Measurements from ENCODE around the gene SRXN1. TPM values are rescaled to one million over a fixed set of nuclear protein-coding genes. Genes with fewer than 3 reads are reported as not detected.

The SRXN1 gene
- total RNA-seq, 2 experiments from 2014 or later, result 6.7 to 6.8 TPM

GRCh38 chr20:635893-636338 is 17.1 kb downstream of the SRXN1 start:
- Mint-ChIP-seq H3K27ac (no peak overlapping the region), H3K4me3 (no peak overlapping the region), H3K27me3 (ENCODE audit: low read depth) (no peaks in the 10 kb centered on the region), H3K4me1 (ENCODE audit: low read depth) (no peaks in the 10 kb centered on the region), H3K9me3 (no peaks in the 10 kb centered on the region), H3K36me3 (ENCODE audit: low read depth) (no peaks in the 10 kb centered on the region)
- DNase-seq, result no peak
- CTCF ChIA-PET, result interaction anchor here (0.6 kb wide), 1 partner anchor 128 kb away, joined by 3 read pairs; no protein-coding TSS in a partner anchor
- intact Hi-C loops (cut with micrococcal nuclease), result no loop called here

DNA sequence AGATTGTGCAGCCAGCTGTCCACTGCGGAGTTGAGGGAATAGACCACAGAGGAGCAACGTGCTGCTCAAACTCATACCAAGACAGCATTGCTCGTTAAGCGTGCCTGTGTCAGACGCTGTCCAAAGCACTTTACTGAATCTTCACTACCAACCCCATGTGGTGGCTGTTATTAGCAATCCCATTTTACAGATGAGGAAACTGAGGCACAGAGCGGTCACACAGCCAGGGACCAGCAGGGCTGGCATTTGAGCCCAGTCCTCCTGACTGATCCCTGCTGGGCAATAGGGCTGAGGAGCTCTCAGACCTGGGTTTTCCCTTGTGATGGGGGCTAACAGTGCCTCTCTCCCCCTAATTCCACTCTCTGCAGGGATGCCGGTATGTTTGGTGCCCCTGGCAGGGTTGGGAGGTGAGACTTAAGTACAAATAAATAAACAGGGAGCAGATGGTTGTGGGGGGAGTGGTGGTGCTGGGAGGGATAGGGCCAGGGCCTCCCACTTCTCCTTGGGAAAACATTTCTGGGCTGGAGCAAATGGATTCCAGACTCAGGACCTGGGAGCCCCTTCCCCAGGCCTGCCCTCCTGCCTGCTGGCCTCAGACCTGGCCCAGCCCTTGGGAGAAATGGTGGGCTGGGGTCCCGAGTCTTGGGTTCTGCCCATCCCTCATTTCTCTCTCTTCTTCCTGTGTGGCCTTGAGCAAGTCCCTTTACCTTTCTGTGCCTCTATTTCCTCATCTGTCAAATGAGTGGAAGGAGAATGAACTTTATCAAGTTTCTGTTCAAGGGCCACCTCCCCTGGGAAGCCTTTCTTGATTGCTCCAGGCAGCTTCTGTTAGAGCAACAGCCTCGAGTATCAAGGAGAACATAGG is 17.7 kb downstream of the SRXN1 start:
- CTCF ChIA-PET, result interaction anchor here (1.0 kb wide), 1 partner anchor 11 kb away, joined by 3 read pairs; no protein-coding TSS in a partner anchor
- Mint-ChIP-seq H3K27ac (no peak overlapping the region), H3K4me1 (ENCODE audit: low read depth) (no peaks in the 10 kb centered on the region), H3K9me3 (no peaks in the 10 kb centered on the region), H3K36me3 (ENCODE audit: low read depth) (no peaks in the 10 kb centered on the region), H3K27me3 (ENCODE audit: low read depth) (no peaks in the 10 kb centered on the region), H3K4me3 (no peak overlapping the region)
- intact Hi-C loops (cut with micrococcal nuclease), result no loop called here
- no peak for DNase-seq

DNA sequence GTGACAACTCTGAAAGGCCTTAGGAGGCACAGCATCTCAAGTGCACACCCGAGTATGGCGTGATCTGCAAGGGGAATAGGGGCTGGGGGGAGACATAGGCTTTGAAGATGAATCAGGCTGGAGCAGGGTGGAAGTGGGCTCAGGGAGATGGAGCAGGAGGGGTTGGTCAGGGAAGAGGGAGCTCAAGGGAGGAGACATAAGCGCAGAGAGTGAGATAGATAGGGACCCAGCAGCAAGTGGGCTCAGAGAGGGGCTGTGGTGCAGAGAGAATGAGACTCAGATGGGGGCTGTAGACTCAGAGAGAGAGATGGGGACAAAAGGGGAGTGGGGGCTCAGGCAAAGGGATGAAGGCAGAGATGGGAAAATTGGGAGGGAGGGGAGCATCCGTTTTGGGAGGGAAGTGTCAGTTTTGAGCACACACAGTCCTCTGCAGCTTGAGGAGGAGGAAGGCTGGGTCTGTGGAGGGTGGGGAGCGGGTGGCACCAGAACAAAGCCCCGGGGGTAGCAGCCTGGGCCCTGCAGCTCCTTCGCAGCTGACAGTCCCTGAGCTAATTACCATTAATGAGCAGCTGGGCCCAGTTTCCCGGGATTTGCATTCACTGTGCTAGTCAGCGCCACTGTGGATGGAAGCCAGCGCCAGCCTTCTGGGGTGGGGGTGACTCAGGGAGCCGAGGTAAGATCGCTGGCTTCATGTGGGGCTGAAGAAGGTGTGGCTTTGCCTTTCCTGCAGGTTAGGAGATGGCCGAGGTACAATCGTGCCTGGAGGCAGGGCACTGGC is 18.7 kb downstream of the SRXN1 start:
- DNase-seq, result no peak
- Mint-ChIP-seq H3K36me3 (ENCODE audit: low read depth) (no peaks in the 10 kb centered on the region), H3K27ac (no peak overlapping the region), H3K4me3 (no peak overlapping the region), H3K4me1 (ENCODE audit: low read depth) (no peaks in the 10 kb centered on the region), H3K27me3 (ENCODE audit: low read depth) (peaks cover 2% of the 10 kb centered on the region), H3K9me3 (no peaks in the 10 kb centered on the region)
- intact Hi-C loops (cut with micrococcal nuclease), result no loop called here
- CTCF ChIA-PET, result interaction anchor here (1.0 kb wide), 1 partner anchor 12 kb away, joined by 3 read pairs; no protein-coding TSS in a partner anchor

DNA sequence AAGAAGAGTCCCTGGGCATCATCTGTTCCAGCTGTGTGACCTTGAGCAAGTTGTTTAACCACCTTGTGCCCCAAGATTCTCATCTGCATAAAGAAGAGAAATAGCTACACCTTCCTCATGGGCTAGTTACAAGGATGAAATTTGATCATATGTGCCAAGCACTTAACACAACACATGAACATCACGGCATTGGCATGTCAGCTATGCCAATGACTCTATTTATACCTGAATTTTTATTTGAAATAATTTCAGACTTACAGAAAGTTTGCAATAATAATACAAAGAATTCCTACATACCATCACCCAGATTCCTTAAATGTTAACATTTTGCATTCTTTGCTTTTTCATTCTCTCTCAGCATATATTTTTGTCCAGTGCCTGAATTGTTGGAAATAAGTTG is 21.9 kb downstream of the SRXN1 start:
- DNase-seq, result no peak
- Mint-ChIP-seq H3K9me3 (no peaks in the 10 kb centered on the region), H3K4me1 (ENCODE audit: low read depth) (no peaks in the 10 kb centered on the region), H3K27me3 (ENCODE audit: low read depth) (peaks cover 2% of the 10 kb centered on the region), H3K36me3 (ENCODE audit: low read depth) (no peaks in the 10 kb centered on the region), H3K4me3 (no peak overlapping the region), H3K27ac (no peak overlapping the region)
- intact Hi-C loops (cut with micrococcal nuclease), result no loop called here
- CTCF ChIA-PET, result interaction anchor here (3.5 kb wide), 1 partner anchor 15 kb away, joined by 21 read pairs; no protein-coding TSS in a partner anchor

- Mint-ChIP-seq H3K4me1 (ENCODE audit: low read depth) (no peaks in the 10 kb centered on the region), H3K27ac (no peak overlapping the region), H3K27me3 (ENCODE audit: low read depth) (peaks cover 13% of the 10 kb centered on the region), H3K36me3 (ENCODE audit: low read depth) (no peaks in the 10 kb centered on the region), H3K9me3 (no peaks in the 10 kb centered on the region), H3K4me3 (no peak overlapping the region)
- DNase-seq, result no peak
- intact Hi-C loops (cut with micrococcal nuclease), result no loop called here
- CTCF ChIA-PET, result interaction anchor here (1.6 kb wide), 1 partner anchor 19 kb away, joined by 3 read pairs; no protein-coding TSS in a partner anchor
Measured at GRCh38 chr20:626579-626978, 26.4 kb downstream of the SRXN1 start.

DNA sequence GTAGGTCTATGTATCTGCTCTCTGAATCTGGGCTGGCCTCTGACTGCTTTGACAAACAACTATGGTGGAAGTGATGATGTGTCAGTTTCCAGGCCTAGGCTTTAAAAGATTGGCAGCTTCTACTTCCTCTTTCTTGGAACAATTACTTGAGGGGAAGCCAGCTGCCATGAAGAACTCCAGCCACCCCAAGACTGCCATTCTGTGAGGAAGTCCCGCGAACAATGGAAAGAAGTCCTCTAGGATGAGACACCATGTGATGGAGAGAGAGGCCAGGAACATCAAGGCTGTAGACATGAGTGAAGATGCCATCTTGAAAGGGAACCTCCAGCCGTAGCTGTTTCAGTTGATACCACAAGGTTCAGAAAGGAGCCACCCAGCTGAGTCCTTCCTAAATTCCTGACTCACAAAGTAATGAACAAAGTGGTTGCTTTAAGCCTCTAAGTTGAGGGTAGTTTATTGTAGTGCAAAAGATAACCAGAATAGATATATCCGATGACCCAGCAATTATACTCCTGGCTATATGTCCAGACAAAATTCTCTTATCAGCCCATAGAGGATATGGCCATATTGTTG is 27.6 kb downstream of the SRXN1 start:
- intact Hi-C loops (cut with micrococcal nuclease), result no loop called here
- peaks cover 20% of the 10 kb centered on the region for H3K27me3 Mint-ChIP-seq (ENCODE audit: low read depth)
- no peaks in the 10 kb centered on the region for H3K4me1 Mint-ChIP-seq (ENCODE audit: low read depth)
- no peaks in the 10 kb centered on the region for H3K36me3 Mint-ChIP-seq (ENCODE audit: low read depth)
- no peak for DNase-seq
- CTCF ChIA-PET, result interaction anchor here (0.7 kb wide), 1 partner anchor 22 kb away, joined by 3 read pairs; no protein-coding TSS in a partner anchor
- no peak overlapping the region for H3K27ac Mint-ChIP-seq
- H3K9me3 Mint-ChIP-seq, result no peaks in the 10 kb centered on the region
- H3K4me3 Mint-ChIP-seq, result no peak overlapping the region

DNA sequence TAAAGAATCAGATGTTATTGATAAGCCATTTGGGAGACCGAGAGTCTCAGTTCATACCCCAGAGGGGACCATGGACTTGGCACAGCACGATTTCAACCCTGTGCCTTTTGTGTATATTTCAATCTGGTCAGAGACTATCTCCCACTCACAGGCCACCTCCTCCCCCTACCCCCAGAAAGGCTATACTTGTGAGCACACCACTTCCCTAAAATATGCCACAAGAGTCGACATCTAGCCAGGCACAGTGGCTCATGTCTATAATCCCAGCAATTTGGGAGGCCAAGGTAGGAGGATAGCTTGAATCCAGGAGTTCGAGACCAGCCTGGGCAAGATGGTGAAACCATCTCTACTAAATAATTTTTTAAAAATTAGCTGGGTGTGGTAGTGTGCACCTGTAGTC is 29.3 kb downstream of the SRXN1 start:
- H3K9me3 Mint-ChIP-seq, result no peaks in the 10 kb centered on the region
- no peak overlapping the region for H3K4me3 Mint-ChIP-seq
- intact Hi-C loops (cut with micrococcal nuclease), result no loop called here
- H3K27me3 Mint-ChIP-seq (ENCODE audit: low read depth), result peaks cover 28% of the 10 kb centered on the region
- DNase-seq, result no peak
- CTCF ChIA-PET, result interaction anchor here (1.0 kb wide), 2 partner anchors 22 to 43 kb away, joined by 3 read pairs; no protein-coding TSS in a partner anchor
- no peak overlapping the region for H3K27ac Mint-ChIP-seq
- H3K4me1 Mint-ChIP-seq (ENCODE audit: low read depth), result no peaks in the 10 kb centered on the region
- H3K36me3 Mint-ChIP-seq (ENCODE audit: low read depth), result no peaks in the 10 kb centered on the region

- DNase-seq, result no peak
- no peak overlapping the region for H3K4me3 Mint-ChIP-seq
- H3K36me3 Mint-ChIP-seq (ENCODE audit: low read depth), result no peaks in the 10 kb centered on the region
- no peak overlapping the region for H3K27ac Mint-ChIP-seq
- H3K4me1 Mint-ChIP-seq (ENCODE audit: low read depth), result no peaks in the 10 kb centered on the region
- CTCF ChIA-PET, result interaction anchor here (1.0 kb wide), 1 partner anchor 44 kb away, joined by 3 read pairs; no protein-coding TSS in a partner anchor
- peaks cover 4% of the 10 kb centered on the region for H3K9me3 Mint-ChIP-seq
- peaks cover 29% of the 10 kb centered on the region for H3K27me3 Mint-ChIP-seq (ENCODE audit: low read depth)
- intact Hi-C loops (cut with micrococcal nuclease), result no loop called here
Measured at GRCh38 chr20:623021-623420, 30.0 kb downstream of the SRXN1 start.

GRCh38 chr20:622161-622560 is 30.8 kb downstream of the SRXN1 start:
- Mint-ChIP-seq H3K27ac (no peak overlapping the region), H3K36me3 (ENCODE audit: low read depth) (no peaks in the 10 kb centered on the region), H3K4me1 (ENCODE audit: low read depth) (no peaks in the 10 kb centered on the region), H3K4me3 (no peak overlapping the region), H3K9me3 (peaks cover 7% of the 10 kb centered on the region), H3K27me3 (ENCODE audit: low read depth) (peaks cover 31% of the 10 kb centered on the region)
- no peak for DNase-seq
- intact Hi-C loops (cut with micrococcal nuclease), result no loop called here
- CTCF ChIA-PET, result interaction anchor here (0.6 kb wide), 1 partner anchor 108 kb away, joined by 3 read pairs; no protein-coding TSS in a partner anchor

- CTCF ChIA-PET, result interaction anchor here (2.8 kb wide), 1 partner anchor 24 kb away, joined by 9 read pairs; no protein-coding TSS in a partner anchor
- no peak for DNase-seq
- Mint-ChIP-seq H3K27me3 (ENCODE audit: low read depth) (peaks cover 31% of the 10 kb centered on the region), H3K36me3 (ENCODE audit: low read depth) (no peaks in the 10 kb centered on the region), H3K9me3 (peaks cover 7% of the 10 kb centered on the region), H3K27ac (no peak overlapping the region), H3K4me1 (ENCODE audit: low read depth) (no peaks in the 10 kb centered on the region), H3K4me3 (no peak overlapping the region)
- intact Hi-C loops (cut with micrococcal nuclease), result no loop called here
Measured at GRCh38 chr20:621125-621756, 31.8 kb downstream of the SRXN1 start.

DNA sequence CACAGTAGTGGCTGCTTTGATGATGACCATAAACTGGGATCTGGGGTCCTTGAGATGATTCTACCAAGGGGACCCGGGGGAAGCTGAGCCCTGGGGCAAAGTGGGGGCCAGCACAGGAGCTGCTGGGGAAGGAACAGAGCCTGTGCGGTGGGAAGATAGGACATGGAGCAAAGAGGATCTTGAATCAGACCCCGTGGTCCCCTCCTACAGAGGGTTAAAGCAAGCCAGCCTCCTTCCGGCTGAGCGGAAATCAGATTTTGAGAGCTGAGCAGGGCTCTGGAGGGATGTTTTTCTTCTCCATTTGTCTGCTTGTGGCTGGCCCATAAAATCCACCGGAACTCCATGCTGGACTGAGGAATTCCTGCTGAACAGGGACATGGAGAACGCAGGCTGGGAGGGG is 32.8 kb downstream of the SRXN1 start:
- Mint-ChIP-seq H3K27me3 (ENCODE audit: low read depth) (peaks cover 33% of the 10 kb centered on the region), H3K4me1 (ENCODE audit: low read depth) (no peaks in the 10 kb centered on the region), H3K9me3 (peaks cover 7% of the 10 kb centered on the region), H3K27ac (no peak overlapping the region), H3K36me3 (ENCODE audit: low read depth) (no peaks in the 10 kb centered on the region), H3K4me3 (no peak overlapping the region)
- CTCF ChIA-PET, result interaction anchor here (2.8 kb wide), 1 partner anchor 25 kb away, joined by 9 read pairs; no protein-coding TSS in a partner anchor
- no peak for DNase-seq
- intact Hi-C loops (cut with micrococcal nuclease), result no loop called here

All from activated naive CD4-positive, alpha-beta T cell treated with anti-CD3 and anti-CD28 coated beads for 36 hours (primary cell).